ENCODE measurements around the gene SHC3.

SHC3 gene

DNA sequence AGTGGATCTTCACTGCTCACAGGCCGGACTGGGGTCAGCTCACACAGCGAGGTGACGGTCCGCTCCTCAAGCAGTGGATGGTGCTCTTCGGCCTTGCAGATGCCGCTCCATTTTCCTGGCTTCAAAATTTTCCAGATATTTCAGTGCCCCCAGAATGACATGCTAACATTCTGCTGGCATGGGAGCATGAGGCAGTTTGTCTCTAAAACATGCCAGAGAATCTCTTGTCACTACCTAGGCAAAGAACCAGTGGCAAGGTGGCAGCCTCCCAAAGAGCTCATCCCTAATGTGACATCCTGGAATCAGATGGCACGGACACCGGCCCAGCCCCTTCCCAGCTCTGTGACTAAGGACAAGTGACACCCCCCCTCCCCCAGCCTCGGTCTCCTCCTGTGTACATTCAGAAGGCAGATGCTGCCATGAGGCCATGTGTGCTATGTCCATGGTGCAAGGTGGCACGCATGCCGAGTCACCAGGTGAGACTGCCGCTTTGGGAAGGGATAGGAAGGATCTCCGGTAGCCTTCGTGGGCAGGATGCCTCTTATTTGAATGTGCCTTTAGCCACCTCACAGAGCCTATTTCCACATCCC lies 184.7 kb downstream of the SHC3 start:
- TF ChIP-seq, protein P1, sequence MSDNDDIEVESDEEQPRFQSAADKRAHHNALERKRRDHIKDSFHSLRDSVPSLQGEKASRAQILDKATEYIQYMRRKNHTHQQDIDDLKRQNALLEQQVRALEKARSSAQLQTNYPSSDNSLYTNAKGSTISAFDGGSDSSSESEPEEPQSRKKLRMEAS (IDR thresholded peaks at IDR 0.05): no peak

DNA sequence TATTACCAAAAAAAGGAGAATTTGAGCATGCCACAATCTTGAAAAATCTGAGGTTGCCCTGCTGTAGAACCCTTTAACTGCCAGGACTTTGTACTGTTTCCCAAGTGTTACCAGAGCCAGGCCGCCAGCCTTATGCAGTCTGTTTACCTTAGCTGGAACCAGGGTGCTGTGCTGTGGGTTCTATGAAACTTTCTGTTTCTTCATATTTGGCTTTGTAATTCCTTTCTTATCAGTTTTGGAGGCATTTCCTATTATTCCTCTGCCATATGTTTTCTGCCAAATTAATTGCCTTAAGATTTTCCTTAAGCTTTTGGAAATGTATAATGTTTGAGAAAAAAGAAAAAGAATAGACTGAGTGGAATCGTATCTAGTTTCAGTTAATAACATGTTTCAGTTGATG lies 185.3 kb downstream of the SHC3 start:
- TF ChIP-seq, protein P2, sequence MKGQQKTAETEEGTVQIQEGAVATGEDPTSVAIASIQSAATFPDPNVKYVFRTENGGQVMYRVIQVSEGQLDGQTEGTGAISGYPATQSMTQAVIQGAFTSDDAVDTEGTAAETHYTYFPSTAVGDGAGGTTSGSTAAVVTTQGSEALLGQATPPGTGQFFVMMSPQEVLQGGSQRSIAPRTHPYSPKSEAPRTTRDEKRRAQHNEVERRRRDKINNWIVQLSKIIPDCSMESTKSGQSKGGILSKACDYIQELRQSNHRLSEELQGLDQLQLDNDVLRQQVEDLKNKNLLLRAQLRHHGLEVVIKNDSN (IDR thresholded peaks at IDR 0.05): no peak
- TF ChIP-seq RAD21 (IDR thresholded peaks at IDR 0.05; ENCODE audit: low read depth) (no peak), TAF1 (IDR thresholded peaks at IDR 0.05; ENCODE audit: low read depth) (no peak), TCF12 (IDR thresholded peaks at IDR 0.05; ENCODE audit: low read depth) (no peak), EGR1 (IDR thresholded peaks at IDR 0.05) (no peak), EP300 (IDR thresholded peaks at IDR 0.05; ENCODE audit: borderline replicate concordance) (no peak), CREB1 (IDR thresholded peaks at IDR 0.05; ENCODE audit: low read depth) (no peak), YY1 (IDR thresholded peaks at IDR 0.05; ENCODE audit: low read depth) (no peak), FOXM1 (IDR thresholded peaks at IDR 0.05; ENCODE audit: borderline replicate concordance, low read depth) (no peak), CEBPB (IDR thresholded peaks at IDR 0.05) (no peak), NFIC (IDR thresholded peaks at IDR 0.05) (no peak), ZBTB7A (IDR thresholded peaks at IDR 0.05; ENCODE audit: low read depth) (no peak), TEAD4 (IDR thresholded peaks at IDR 0.05) (no peak)
- TF ChIP-seq, protein P1 (IDR thresholded peaks at IDR 0.05): no peak
- TF ChIP-seq, protein P3, sequence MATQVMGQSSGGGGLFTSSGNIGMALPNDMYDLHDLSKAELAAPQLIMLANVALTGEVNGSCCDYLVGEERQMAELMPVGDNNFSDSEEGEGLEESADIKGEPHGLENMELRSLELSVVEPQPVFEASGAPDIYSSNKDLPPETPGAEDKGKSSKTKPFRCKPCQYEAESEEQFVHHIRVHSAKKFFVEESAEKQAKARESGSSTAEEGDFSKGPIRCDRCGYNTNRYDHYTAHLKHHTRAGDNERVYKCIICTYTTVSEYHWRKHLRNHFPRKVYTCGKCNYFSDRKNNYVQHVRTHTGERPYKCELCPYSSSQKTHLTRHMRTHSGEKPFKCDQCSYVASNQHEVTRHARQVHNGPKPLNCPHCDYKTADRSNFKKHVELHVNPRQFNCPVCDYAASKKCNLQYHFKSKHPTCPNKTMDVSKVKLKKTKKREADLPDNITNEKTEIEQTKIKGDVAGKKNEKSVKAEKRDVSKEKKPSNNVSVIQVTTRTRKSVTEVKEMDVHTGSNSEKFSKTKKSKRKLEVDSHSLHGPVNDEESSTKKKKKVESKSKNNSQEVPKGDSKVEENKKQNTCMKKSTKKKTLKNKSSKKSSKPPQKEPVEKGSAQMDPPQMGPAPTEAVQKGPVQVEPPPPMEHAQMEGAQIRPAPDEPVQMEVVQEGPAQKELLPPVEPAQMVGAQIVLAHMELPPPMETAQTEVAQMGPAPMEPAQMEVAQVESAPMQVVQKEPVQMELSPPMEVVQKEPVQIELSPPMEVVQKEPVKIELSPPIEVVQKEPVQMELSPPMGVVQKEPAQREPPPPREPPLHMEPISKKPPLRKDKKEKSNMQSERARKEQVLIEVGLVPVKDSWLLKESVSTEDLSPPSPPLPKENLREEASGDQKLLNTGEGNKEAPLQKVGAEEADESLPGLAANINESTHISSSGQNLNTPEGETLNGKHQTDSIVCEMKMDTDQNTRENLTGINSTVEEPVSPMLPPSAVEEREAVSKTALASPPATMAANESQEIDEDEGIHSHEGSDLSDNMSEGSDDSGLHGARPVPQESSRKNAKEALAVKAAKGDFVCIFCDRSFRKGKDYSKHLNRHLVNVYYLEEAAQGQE (IDR thresholded peaks at IDR 0.05; ENCODE audit: low read depth): no peak

DNA sequence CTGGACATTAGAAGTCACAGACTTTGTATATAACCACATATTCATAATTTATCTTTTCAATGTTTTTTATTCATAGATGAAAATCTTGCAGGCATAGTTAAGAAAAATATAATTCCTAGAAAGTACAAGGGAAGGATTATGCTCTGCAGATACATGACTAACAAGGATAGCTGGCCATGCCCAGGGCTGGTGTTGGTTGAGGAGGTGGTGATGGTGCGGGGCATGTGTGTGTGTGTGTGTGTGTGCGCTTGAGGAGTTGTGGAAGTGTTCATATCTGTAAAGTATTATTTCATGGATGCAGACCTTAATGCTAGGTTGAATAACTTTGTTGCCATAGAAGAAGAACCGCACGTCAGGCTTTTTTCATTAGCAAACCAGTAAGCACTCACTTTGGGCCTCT lies 186.1 kb downstream of the SHC3 start:
- TF ChIP-seq TEAD4 (IDR thresholded peaks at IDR 0.05): no peak
- TF ChIP-seq, protein P1 (IDR thresholded peaks at IDR 0.05): no peak
- no peak for TF ChIP-seq EP300 (IDR thresholded peaks at IDR 0.05; ENCODE audit: borderline replicate concordance)
- TF ChIP-seq NFIC (IDR thresholded peaks at IDR 0.05): no peak
- no peak for TF ChIP-seq ZBTB7A (IDR thresholded peaks at IDR 0.05; ENCODE audit: low read depth)
- TF ChIP-seq CREB1 (IDR thresholded peaks at IDR 0.05; ENCODE audit: low read depth): no peak
- TF ChIP-seq, protein P3 (IDR thresholded peaks at IDR 0.05; ENCODE audit: low read depth): no peak
- no peak for TF ChIP-seq TCF12 (IDR thresholded peaks at IDR 0.05; ENCODE audit: low read depth)
- no peak for TF ChIP-seq CEBPB (IDR thresholded peaks at IDR 0.05)
- no peak for TF ChIP-seq RAD21 (IDR thresholded peaks at IDR 0.05; ENCODE audit: low read depth)
- TF ChIP-seq FOXM1 (IDR thresholded peaks at IDR 0.05; ENCODE audit: borderline replicate concordance, low read depth): no peak
- TF ChIP-seq YY1 (IDR thresholded peaks at IDR 0.05; ENCODE audit: low read depth): no peak
- TF ChIP-seq EGR1 (IDR thresholded peaks at IDR 0.05): no peak
- no peak for TF ChIP-seq TAF1 (IDR thresholded peaks at IDR 0.05; ENCODE audit: low read depth)

DNA sequence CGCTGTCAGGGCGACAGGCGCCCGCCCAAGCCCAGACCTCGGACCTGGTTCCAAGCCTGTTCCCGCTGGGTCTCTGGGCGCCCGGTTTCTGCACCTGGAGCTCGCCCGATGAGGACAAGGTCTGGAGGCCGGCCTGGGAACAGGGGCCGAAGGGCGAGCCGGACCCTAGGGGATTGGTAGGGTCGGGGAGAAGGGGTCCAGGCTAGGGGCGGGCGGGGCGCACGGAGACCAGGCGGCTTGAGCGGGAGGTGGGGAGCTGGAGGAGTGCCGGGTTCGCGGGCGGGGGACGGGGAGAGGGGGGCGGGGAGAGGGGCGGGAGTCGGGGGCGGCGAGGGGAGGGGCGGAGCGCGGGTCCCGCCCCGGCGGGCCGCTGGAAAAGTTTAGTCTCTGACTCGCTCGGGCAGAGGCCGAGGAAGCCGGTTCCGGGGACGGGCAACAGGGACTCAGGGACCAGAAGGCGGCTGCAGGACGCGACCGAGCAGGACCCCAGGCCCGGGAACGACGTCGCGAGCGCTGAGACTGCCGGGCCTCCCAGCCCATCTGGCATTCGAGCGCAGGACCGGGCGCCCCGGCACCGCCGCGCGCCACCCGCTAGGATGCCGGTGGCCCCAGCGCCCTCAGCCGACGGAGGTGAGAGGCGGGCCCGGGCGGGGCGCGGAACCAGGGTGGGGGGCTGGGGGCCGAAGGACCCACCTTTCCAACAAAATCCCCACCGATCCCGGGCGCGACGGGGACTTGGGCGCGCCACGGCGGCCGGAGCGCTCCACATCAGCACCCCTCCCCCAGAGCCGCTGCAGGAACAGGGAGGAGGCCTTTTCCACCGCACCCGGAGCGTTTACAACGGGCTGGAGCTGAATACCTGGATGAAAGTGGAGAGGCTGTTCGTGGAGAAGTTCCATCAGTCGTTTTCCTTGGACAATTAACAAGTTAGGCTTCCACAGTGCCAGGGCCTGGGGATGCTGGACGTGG lies 187.3 kb downstream of the SHC3 start, which contains the start of gene S1PR3:
Gene S1PR3, plus strand, starts transcription at position 403 of the 969 bp plus-strand sequence. CDS start 9,733 bp downstream, outside the sequence.
- TF ChIP-seq, protein P2 (IDR thresholded peaks at IDR 0.05): no peak
- TF ChIP-seq TEAD4 (IDR thresholded peaks at IDR 0.05) (no peak), EP300 (IDR thresholded peaks at IDR 0.05; ENCODE audit: borderline replicate concordance) (no peak), FOXM1 (IDR thresholded peaks at IDR 0.05; ENCODE audit: borderline replicate concordance, low read depth) (no peak), YY1 (IDR thresholded peaks at IDR 0.05; ENCODE audit: low read depth) (no peak), CREB1 (IDR thresholded peaks at IDR 0.05; ENCODE audit: low read depth) (no peak), ZBTB7A (IDR thresholded peaks at IDR 0.05; ENCODE audit: low read depth) (no peak), RAD21 (IDR thresholded peaks at IDR 0.05; ENCODE audit: low read depth) (no peak), TAF1 (IDR thresholded peaks at IDR 0.05; ENCODE audit: low read depth) (no peak), CEBPB (IDR thresholded peaks at IDR 0.05) (no peak), NFIC (IDR thresholded peaks at IDR 0.05) (no peak), TCF12 (IDR thresholded peaks at IDR 0.05; ENCODE audit: low read depth) (no peak), EGR1 (IDR thresholded peaks at IDR 0.05) (no peak)
- TF ChIP-seq, protein P1 (IDR thresholded peaks at IDR 0.05): no peak
- TF ChIP-seq, protein P3 (IDR thresholded peaks at IDR 0.05; ENCODE audit: low read depth): no peak

Measured in Ishikawa (cell line).